Muscle of back (tissue), 11 donors: ENCODE measurements around the gene SPRY4. TPM values are rescaled to one million over a fixed set of nuclear protein-coding genes. Genes with fewer than 3 reads are reported as not detected.
"Not testable (repeated sequence)": the region's sequence is repeated elsewhere in the genome, so short reads cannot be mapped to it uniquely, and the experiment has no call there.

ENCODE experiments used
- DNase-seq, 3 donors: peaks; one replicate each; pipeline versions ENCODE4 v3.0.0 to v3.0.0-alpha.2; 2013
- polyA plus RNA-seq, 10 donors: library from polyadenylated mRNA; unstranded; fragments of 120-200 nt; gene quantifications; one replicate each; pipeline ENCODE4 v1.2.1, GENCODE V29; 2013; ENCODE audit not compliant: insufficient read length in 10 of 10

SPRY4 gene
- polyA plus RNA-seq, 10 donors = 41.2 to 72.3 (median 50.7) TPM

GRCh38 chr5:142264084-142264483 is 60.7 kb downstream of the SPRY4 start:
- not testable (repeated sequence) for DNase-seq

GRCh38 chr5:142263346-142263745 is 61.5 kb downstream of the SPRY4 start:
- DNase-seq = no peak

- no peak for DNase-seq
Observed at GRCh38 chr5:142262683-142263082, 62.1 kb downstream of the SPRY4 start.

Other genes starting within 250 kb of the SPRY4 start
- gene NDFIP1, start 216.2 kb downstream of the SPRY4 start, polyA plus RNA-seq = 10 to 100 TPM; 63.6 to 81.5 (median 67.6) TPM